ENCODE results near the gene CALD1.

CALD1 gene

DNA sequence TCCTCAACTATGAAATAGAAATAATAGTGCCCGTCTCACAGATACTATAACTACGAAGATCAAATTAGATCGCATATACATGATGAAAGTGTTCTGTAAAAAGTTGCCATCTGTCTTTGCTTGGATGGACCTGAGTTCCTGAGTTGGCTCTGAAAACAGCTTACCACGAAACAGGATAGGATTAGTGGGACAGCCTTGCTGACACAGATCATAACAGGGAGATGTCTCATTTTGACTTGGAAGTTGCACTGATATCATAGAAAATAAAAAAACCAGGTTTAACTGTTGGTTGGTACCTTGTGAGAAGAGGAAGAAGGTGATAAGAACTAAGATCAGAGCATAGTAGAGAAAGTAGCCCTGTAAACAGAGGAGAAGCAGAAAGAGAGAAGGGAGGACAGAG, 127.6 kb downstream of the CALD1 start:
- no peaks in the 10 kb centered on the region for H4K20me1 ChIP-seq (ENCODE audit: low read depth, low read length)
- H3K79me2 ChIP-seq (ENCODE audit: insufficient read depth, low read length) = no peaks in the 10 kb centered on the region
- H3K27me3 ChIP-seq (ENCODE audit: low read length) = no peaks in the 10 kb centered on the region

DNA sequence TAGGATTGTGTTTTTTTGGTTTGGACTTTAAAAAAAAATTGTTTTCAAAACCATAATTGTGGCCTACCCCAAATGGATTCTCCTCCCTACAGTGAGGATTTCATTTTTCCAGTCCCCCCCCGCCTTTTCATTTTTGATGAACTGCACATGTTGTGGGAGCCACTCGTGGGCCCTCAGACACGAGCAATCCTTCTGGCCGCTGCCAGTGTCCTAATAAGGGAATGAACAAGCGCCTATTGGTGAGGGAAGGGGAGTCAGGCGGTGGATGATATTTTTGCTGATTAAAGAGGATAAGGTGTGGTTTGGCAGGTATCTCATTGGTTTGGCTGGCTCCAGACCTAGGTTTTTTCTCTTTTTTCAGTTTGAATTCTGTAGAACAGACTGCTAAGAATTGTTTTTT, 128.2 kb downstream of the CALD1 start:
- Histone ChIP-seq H3K27me3 (ENCODE audit: low read length) (no peaks in the 10 kb centered on the region), H3F3A (ENCODE audit: insufficient read depth) (no peaks in the 10 kb centered on the region), H3K4me2 (ENCODE audit: low read depth, low read length, poor library complexity, severe bottlenecking) (no peak overlapping the region), H3K4me3 (ENCODE audit: insufficient read depth, low read length, poor library complexity, severe bottlenecking) (no peak overlapping the region), H3K9me3 (ENCODE audit: insufficient read depth, low read length) (no peaks in the 10 kb centered on the region), H3K9ac (ENCODE audit: low read length) (no peak overlapping the region), H3K36me3 (ENCODE audit: low read length) (no peaks in the 10 kb centered on the region), H3K79me2 (ENCODE audit: insufficient read depth, low read length) (no peaks in the 10 kb centered on the region), H4K20me1 (ENCODE audit: low read depth, low read length) (no peaks in the 10 kb centered on the region), H3K27ac (ENCODE audit: low read depth, low read length) (no peak overlapping the region), H2AFZ (ENCODE audit: low read depth, low read length, severe bottlenecking) (no peak overlapping the region), H3K9me2 (replicated peaks; ENCODE audit: insufficient read depth, low read length) (no peaks in the 10 kb centered on the region)
- TF ChIP-seq EZH2phosphoT487 (conservative IDR thresholded peaks at IDR 0.05; ENCODE audit: low read length) (no peak), CTCF (IDR thresholded peaks at IDR 0.05; ENCODE audit: insufficient read depth, low read length, poor library complexity, severe bottlenecking) (no peak)

More for the DNA sequence above, 127.6 kb downstream of the CALD1 start:
- Histone ChIP-seq H3K9me2 (replicated peaks; ENCODE audit: insufficient read depth, low read length) (no peaks in the 10 kb centered on the region), H3F3A (ENCODE audit: insufficient read depth) (no peaks in the 10 kb centered on the region), H3K27ac (ENCODE audit: low read depth, low read length) (no peak overlapping the region), H3K9me3 (ENCODE audit: insufficient read depth, low read length) (no peaks in the 10 kb centered on the region), H3K9ac (ENCODE audit: low read length) (no peak overlapping the region), H3K4me2 (ENCODE audit: low read depth, low read length, poor library complexity, severe bottlenecking) (no peak overlapping the region), H3K4me3 (ENCODE audit: insufficient read depth, low read length, poor library complexity, severe bottlenecking) (no peak overlapping the region), H2AFZ (ENCODE audit: low read depth, low read length, severe bottlenecking) (no peak overlapping the region), H3K36me3 (ENCODE audit: low read length) (no peaks in the 10 kb centered on the region)
- TF ChIP-seq CTCF (IDR thresholded peaks at IDR 0.05; ENCODE audit: insufficient read depth, low read length, poor library complexity, severe bottlenecking) (no peak), EZH2phosphoT487 (conservative IDR thresholded peaks at IDR 0.05; ENCODE audit: low read length) (no peak)

GRCh38 chr7:134908289-134908688, 128.9 kb downstream of the CALD1 start:
- Histone ChIP-seq H3F3A (ENCODE audit: insufficient read depth) (no peaks in the 10 kb centered on the region), H4K20me1 (ENCODE audit: low read depth, low read length) (no peaks in the 10 kb centered on the region)

More at GRCh38 chr7:134908289-134908688, 128.9 kb downstream of the CALD1 start:
- Histone ChIP-seq H3K9me3 (ENCODE audit: insufficient read depth, low read length) (no peaks in the 10 kb centered on the region), H3K27ac (ENCODE audit: low read depth, low read length) (no peak overlapping the region), H3K9me2 (replicated peaks; ENCODE audit: insufficient read depth, low read length) (no peaks in the 10 kb centered on the region), H3K9ac (ENCODE audit: low read length) (no peak overlapping the region), H3K27me3 (ENCODE audit: low read length) (no peaks in the 10 kb centered on the region), H3K4me2 (ENCODE audit: low read depth, low read length, poor library complexity, severe bottlenecking) (no peak overlapping the region), H2AFZ (ENCODE audit: low read depth, low read length, severe bottlenecking) (no peak overlapping the region), H3K4me3 (ENCODE audit: insufficient read depth, low read length, poor library complexity, severe bottlenecking) (no peak overlapping the region), H3K79me2 (ENCODE audit: insufficient read depth, low read length) (no peaks in the 10 kb centered on the region), H3K36me3 (ENCODE audit: low read length) (no peaks in the 10 kb centered on the region)
- TF ChIP-seq EZH2phosphoT487 (conservative IDR thresholded peaks at IDR 0.05; ENCODE audit: low read length) = no peak
- no peak for TF ChIP-seq CTCF (IDR thresholded peaks at IDR 0.05; ENCODE audit: insufficient read depth, low read length, poor library complexity, severe bottlenecking)

Measured in SU-DHL-6 (cell line).